ENCODE measurements around the gene BRAF.
"Not testable (repeated sequence)": the region's sequence is repeated elsewhere in the genome, so short reads cannot be mapped to it uniquely, and the experiment has no call there.

Gene BRAF

DNA sequence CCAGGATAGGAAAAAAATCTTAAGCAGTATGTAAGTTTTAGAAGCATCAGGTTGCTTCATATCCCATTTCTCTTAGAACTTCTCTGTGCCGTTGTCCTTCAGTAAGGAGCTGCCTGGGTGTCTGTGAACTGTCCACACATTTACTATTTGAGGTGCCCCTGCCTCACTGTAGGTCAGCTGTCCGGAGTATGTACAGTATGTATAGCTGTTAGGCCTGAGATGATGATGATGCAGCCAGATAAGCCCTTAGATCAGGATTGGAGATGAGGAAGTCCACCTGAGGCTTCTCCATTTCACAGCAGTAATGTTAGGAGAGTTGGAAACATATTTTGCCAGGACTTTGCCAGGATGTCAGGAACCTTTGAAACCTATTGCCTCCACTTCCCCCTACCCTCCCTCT is 220.5 kb downstream of the BRAF start:
- DNase-seq (ENCODE audit: low read depth): no peak

DNA sequence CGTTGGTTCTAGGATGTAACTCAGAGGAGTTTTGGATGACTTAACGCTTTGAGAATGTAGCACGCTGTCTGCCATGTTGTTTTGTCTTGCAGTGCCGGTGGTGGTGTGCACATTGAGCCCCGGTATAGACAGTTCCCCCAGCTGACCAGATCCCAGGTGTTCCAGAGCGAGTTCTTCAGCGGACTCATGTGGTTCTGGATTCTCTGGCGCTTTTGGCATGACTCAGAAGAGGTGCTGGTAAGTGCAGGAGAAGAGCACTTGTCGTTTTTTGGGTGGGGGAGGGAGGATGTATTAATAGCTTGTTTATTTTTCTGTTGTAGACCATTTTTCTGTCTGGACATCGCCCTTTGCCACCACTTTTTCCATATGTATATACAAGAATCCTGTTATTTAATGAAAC is 222.0 kb downstream of the BRAF start:
- no peak for DNase-seq (ENCODE audit: low read depth)

DNA sequence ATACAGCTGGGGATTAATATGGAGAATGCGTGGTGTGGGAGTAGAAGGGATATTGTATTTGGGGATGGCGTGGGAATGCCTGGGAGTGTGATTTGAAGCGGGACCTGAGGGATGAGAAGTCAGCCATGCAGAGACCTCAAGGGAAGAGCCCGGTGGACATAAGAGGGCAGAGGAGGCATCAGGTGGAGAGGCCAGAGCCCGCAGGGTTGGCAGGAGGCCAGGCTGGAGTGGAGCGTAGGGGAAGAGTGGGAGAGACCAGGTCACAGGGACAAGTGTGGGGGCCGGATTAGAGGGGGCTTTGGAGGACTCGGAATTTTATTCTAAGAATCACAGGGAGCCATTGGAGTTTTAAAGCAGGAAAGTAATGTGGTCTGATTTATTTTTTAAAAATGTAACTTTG is 226.3 kb downstream of the BRAF start:
- DNase-seq (ENCODE audit: low read depth): no peak

DNA sequence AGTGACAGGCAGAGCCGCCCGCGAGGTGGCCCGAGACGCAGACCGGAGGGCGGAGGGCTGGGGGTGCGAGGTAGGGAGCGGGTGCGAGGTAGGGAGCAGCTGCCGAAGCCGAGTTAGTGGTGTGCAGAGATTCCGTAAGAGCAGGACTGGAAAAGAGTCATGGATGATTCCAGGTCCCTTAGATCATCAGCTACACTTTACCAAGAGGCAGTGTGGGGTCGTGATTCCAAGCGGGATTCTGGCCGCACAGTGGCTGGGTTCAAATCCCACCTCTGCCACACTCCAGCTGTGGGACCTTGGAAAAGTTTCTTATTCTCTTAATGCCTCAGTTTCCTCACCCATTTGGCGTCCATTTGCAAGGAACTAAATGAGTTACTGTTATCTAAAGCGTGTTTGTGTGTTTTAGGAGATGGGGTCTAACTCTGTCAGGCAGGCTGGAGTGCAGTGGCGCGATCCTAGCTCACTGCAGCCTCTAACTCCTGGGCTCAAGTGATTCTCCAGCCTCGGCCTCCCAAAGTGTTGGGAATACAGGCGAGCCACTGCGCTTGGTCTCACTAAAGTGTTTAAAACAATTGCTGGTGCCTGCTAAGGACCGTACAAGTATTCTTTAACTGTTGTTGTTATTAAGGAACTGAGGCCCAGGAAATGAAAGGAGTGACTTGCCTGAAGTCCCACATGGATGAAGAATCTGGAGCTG is 227.1 kb downstream of the BRAF start:
- no peak for DNase-seq (ENCODE audit: low read depth)

GRCh38 chr7:140696680-140697446 is 227.9 kb downstream of the BRAF start, which contains the start of gene NDUFB2:
Gene NDUFB2, plus strand, starts transcription at chr7:140696708. Its CDS starts 37 bp downstream, at chr7:140696745.
- DNase-seq (ENCODE audit: low read depth): peak; percentile 47

- peak; percentile 93 for DNase-seq (ENCODE audit: low read depth)
Observed at GRCh38 chr7:140696024-140696679, 228.6 kb downstream of the BRAF start.

- no peak for DNase-seq (ENCODE audit: low read depth)
Observed at GRCh38 chr7:140695381-140695780, 229.3 kb downstream of the BRAF start.

GRCh38 chr7:140694592-140694991 is 230.1 kb downstream of the BRAF start:
- DNase-seq (ENCODE audit: low read depth): no peak

- DNase-seq (ENCODE audit: low read depth): not testable (repeated sequence)
Observed at GRCh38 chr7:140693849-140694248, 230.9 kb downstream of the BRAF start.

- DNase-seq (ENCODE audit: low read depth): no peak
Observed at GRCh38 chr7:140691376-140692045, 233.2 kb downstream of the BRAF start.

- no peak for DNase-seq (ENCODE audit: low read depth)
Observed at GRCh38 chr7:140689199-140690152, 235.3 kb downstream of the BRAF start.

DNA sequence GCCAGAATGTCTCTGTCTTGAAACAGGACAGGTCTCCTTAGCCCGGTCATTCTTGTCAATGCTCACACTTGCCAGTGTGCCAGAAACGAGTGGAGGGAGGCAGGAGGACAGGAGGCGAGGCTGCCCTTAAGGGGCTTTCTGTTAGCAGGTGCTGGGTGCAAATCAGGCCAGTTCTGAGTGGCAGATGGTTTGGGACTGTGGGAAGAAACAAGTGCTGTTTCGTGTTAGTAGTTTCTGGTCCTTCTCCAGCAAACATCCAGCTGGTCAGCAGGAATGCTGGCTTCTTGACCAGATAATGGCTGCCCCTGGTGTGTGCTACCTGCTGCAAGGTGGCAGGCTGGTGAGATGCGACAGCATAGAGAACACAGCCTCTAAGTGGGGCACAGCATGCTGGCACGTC is 236.4 kb downstream of the BRAF start:
- no peak for DNase-seq (ENCODE audit: low read depth)

GRCh38 chr7:140686921-140687320 is 237.8 kb downstream of the BRAF start:
- DNase-seq (ENCODE audit: low read depth): no peak

DNA sequence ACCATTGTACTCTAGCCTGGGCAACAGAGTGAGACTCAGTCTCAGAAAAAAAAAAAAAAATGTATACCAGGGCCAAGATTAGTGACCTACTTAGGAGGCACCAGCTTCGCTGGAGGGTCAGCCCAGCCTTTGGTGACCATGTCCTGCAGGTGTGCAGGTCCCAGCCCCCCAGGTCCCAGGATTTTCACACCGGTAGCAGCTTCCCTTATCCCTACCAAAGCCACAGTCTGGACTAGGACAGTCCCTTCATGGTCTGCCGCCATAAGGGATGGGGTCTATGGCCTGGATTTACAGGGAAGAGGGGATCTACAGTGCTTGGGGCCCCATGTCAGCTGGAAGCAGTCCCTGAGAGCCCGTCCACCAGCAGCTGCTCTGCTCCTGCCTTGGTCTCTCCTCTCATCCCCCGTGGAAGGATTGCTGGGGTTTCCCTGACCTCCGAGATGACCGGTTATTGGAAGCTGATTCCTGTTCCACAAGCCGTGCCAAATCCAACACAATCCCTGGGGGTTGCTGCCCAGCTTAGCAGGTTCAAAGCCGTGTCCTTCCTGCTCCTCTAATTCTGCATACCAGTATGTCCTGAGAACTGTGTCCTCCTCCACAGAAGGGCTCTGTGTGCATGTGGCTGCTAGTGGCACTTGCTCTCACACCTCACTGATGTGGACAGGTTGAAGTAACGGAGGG is 239.2 kb downstream of the BRAF start:
- DNase-seq (ENCODE audit: low read depth): no peak

- DNase-seq (ENCODE audit: low read depth): no peak
Observed at GRCh38 chr7:140684066-140684950, 240.4 kb downstream of the BRAF start.

- no peak for DNase-seq (ENCODE audit: low read depth)
Observed at GRCh38 chr7:140683657-140684056, 241.1 kb downstream of the BRAF start.

GRCh38 chr7:140681766-140682165 is 243.0 kb downstream of the BRAF start:
- DNase-seq (ENCODE audit: low read depth): no peak

DNA sequence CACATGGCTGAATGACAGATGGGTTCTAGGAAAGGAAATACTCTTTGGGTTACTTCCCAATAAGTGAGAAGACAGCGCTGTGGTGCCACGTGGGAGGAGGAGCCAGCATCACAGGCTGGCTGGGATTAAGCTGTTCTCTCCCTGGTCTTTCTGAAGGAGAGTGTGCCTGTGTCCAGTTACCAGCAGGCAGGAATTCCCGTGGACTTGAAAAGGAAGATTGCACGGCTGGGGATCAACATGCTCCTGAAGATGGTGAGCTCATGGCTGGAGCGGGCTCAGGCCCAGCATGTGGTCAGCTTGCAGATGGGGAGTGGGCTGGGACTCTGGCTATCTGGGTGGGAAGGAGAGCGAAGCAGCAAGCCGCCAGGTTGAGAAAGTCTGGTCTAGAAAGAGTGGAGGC is 243.8 kb downstream of the BRAF start:
- DNase-seq (ENCODE audit: low read depth): no peak

- DNase-seq (ENCODE audit: low read depth): no peak
Observed at GRCh38 chr7:140679186-140679585, 245.5 kb downstream of the BRAF start.

- DNase-seq (ENCODE audit: low read depth): no peak
Observed at GRCh38 chr7:140678816-140679130, 246.0 kb downstream of the BRAF start.

All from activated T-cell treated with anti-CD3 and anti-CD28 coated beads for 24 hours (primary cell).